Liver (tissue), 3 donors: Measurements from ENCODE around the gene FOCAD.

Experiments used
- EGR1 ChIP-seq, 2 donors: IDR thresholded peaks; 2 replicates each; pipeline ENCODE4 v1.6.1; 2016 to 2018; ENCODE audit warnings: antibody characterized with exemption in 2 of 2, low read depth in 2 of 2
- FOXA1 ChIP-seq: IDR thresholded peaks from 2 replicates; pipeline ENCODE4 v1.6.1; 2016; ENCODE audit warnings: antibody characterized with exemption
- JUND ChIP-seq, 2 donors: IDR thresholded peaks; 2 replicates each; pipeline ENCODE4 v1.6.1; 2016; ENCODE audit warnings: antibody characterized with exemption in 2 of 2
- YY1 ChIP-seq: IDR thresholded peaks from 2 replicates; pipeline ENCODE4 v1.6.1; 2016; ENCODE audit warnings: antibody characterized with exemption, mild to moderate bottlenecking
- TF ChIP-seq, protein P1 (sequence below): fragments of 150-350 bp; IDR thresholded peaks from 2 replicates; pipeline ENCODE4 v1.5.1; 2017; ENCODE audit warnings: improper control_type of control experiment, low read depth, low read length; ENCODE audit not compliant: missing input control
- TF ChIP-seq, protein P2 (sequence below): IDR thresholded peaks from 2 replicates; pipeline ENCODE4 v1.6.1; 2016; ENCODE audit warnings: antibody characterized with exemption
- donor health status: healthy.
- donor health status: healthy.

DNA sequence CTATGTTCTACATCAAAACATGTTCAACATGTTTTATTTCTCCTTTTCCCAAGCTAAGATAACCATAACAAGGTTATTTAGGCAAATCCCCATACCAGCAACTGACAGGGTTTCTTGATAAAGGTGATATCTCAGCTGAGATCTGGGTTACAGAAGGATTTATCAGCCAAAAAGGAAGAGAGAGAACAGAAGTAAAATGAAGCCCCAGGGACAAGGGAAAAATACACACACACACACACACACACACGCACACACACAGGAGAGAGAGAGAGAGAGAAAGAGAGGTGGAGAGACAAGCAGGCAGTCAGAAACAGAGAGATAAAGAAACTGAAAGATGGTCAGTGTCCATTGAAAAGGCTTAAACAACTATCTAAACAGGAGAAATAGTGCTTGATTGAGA is 42.0 kb upstream of the FOCAD start:
- TF ChIP-seq, protein P1, sequence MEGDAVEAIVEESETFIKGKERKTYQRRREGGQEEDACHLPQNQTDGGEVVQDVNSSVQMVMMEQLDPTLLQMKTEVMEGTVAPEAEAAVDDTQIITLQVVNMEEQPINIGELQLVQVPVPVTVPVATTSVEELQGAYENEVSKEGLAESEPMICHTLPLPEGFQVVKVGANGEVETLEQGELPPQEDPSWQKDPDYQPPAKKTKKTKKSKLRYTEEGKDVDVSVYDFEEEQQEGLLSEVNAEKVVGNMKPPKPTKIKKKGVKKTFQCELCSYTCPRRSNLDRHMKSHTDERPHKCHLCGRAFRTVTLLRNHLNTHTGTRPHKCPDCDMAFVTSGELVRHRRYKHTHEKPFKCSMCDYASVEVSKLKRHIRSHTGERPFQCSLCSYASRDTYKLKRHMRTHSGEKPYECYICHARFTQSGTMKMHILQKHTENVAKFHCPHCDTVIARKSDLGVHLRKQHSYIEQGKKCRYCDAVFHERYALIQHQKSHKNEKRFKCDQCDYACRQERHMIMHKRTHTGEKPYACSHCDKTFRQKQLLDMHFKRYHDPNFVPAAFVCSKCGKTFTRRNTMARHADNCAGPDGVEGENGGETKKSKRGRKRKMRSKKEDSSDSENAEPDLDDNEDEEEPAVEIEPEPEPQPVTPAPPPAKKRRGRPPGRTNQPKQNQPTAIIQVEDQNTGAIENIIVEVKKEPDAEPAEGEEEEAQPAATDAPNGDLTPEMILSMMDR, result no peak
- TF ChIP-seq YY1 (no peak), JUND (IDR thresholded peaks at IDR 0.05) (no peak), FOXA1 (no peak), EGR1 (IDR thresholded peaks at IDR 0.05; ENCODE audit: low read depth in 2 of 2) (no peak)
- TF ChIP-seq, protein P2, sequence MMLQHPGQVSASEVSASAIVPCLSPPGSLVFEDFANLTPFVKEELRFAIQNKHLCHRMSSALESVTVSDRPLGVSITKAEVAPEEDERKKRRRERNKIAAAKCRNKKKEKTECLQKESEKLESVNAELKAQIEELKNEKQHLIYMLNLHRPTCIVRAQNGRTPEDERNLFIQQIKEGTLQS, result no peak
